ENCODE data around the gene PAX4.
A peak's percentile ranks its signal among the peaks of the same experiment; 100 is the strongest.
"Not testable (repeated sequence)": the region's sequence is repeated elsewhere in the genome, so short reads cannot be mapped to it uniquely, and the experiment has no call there.

PAX4 gene

GRCh38 chr7:127585044-127585953 lies 32.6 kb downstream of the PAX4 start, which contains the start of gene GCC1:
Gene GCC1 (minus strand): TSS chr7:127585596. CDS start chr7:127585182, 414 bp downstream.
- DNase-seq (ENCODE audit: low read depth), result peak; percentile 92

- DNase-seq (ENCODE audit: low read depth), result no peak
These were observed 33.3 kb downstream of the PAX4 start for GRCh38 chr7:127584648-127585043.

- no peak for DNase-seq (ENCODE audit: low read depth)
These were observed 35.6 kb downstream of the PAX4 start for GRCh38 chr7:127582361-127582760.

- no peak for DNase-seq (ENCODE audit: low read depth)
These were observed 36.2 kb downstream of the PAX4 start for GRCh38 chr7:127581716-127582115.

GRCh38 chr7:127580612-127581011 lies 37.3 kb downstream of the PAX4 start:
- DNase-seq (ENCODE audit: low read depth), result no peak

- no peak for DNase-seq (ENCODE audit: low read depth)
These were observed 39.1 kb downstream of the PAX4 start for GRCh38 chr7:127578711-127579275.

GRCh38 chr7:127578036-127578684 lies 39.8 kb downstream of the PAX4 start:
- DNase-seq (ENCODE audit: low read depth), result no peak

- no peak for DNase-seq (ENCODE audit: low read depth)
These were observed 46.0 kb downstream of the PAX4 start for GRCh38 chr7:127571741-127572505.

- not testable (repeated sequence) for DNase-seq (ENCODE audit: low read depth)
These were observed 49.9 kb downstream of the PAX4 start for GRCh38 chr7:127568034-127568433.

GRCh38 chr7:127566242-127566641 lies 51.7 kb downstream of the PAX4 start:
- no peak for DNase-seq (ENCODE audit: low read depth)
